Calu3 (cell line): Measurements from ENCODE around the gene VWCE. TPM values are rescaled to one million over a fixed set of nuclear protein-coding genes. Genes with fewer than 3 reads are reported as not detected.
A peak's percentile ranks its signal among the peaks of the same experiment; 100 is the strongest.

Experiments
- BruUV-seq: library from RNA; stranded (reverse); fragments of 400-500 nt; replicated peaks from 2 replicates; lab custom pipeline; 2021; lab: Mats Ljungman, UMichigan
- CTCF ChIA-PET: fragments of 300-600 bp; sonication (Branson Sonifier 250); formaldehyde crosslinking; loops from one replicate; lab custom pipeline; 2022; ENCODE audit warnings: antibody characterized with exemption; lab: Charles Lee
- DNase-seq: peaks from one replicate; pipeline ENCODE4 v3.0.0; 2022
- H3K27ac Mint-ChIP-seq: one replicate; pipeline ENCODE4 v1.8.0; 2022; ENCODE audit warnings: mixed read lengths; ENCODE audit not compliant: unreplicated experiment
- H3K27me3 Mint-ChIP-seq: one replicate; pipeline ENCODE4 v1.8.0; 2022; ENCODE audit warnings: mixed read lengths; ENCODE audit not compliant: unreplicated experiment
- H3K36me3 Mint-ChIP-seq: one replicate; pipeline ENCODE4 v1.8.0; 2022; ENCODE audit warnings: mild to moderate bottlenecking, moderate library complexity, mixed read lengths; ENCODE audit not compliant: insufficient read depth, unreplicated experiment
- H3K4me1 Mint-ChIP-seq: one replicate; pipeline ENCODE4 v1.8.0; 2022; ENCODE audit warnings: mild to moderate bottlenecking, low read depth, mixed read lengths; ENCODE audit not compliant: unreplicated experiment
- H3K4me3 Mint-ChIP-seq: one replicate; pipeline ENCODE4 v1.8.0; 2022; ENCODE audit warnings: mild to moderate bottlenecking, low read depth, moderate library complexity, mixed read lengths; ENCODE audit not compliant: unreplicated experiment
- H3K9me3 Mint-ChIP-seq: one replicate; pipeline ENCODE4 v1.8.0; 2022; ENCODE audit warnings: low read depth, mixed read lengths; ENCODE audit not compliant: unreplicated experiment
- intact Hi-C: fragments of 100-400 bp; cut with micrococcal nuclease; formaldehyde crosslinking; loops from one replicate; pipeline ENCODE4 v1.10.0; 2022; ENCODE audit not compliant: unreplicated experiment
- total RNA-seq: library from RNA; stranded (reverse); gene quantifications from 2 replicates; pipeline ENCODE4 v1.2.3, GENCODE V29; 2022
- TF ChIP-seq, protein P1 (sequence below): fragments of 200-600 bp; IDR thresholded peaks from one replicate; pipeline ENCODE4 v1.8.0; 2022; ENCODE audit warnings: antibody characterized with exemption; ENCODE audit not compliant: unreplicated experiment

Gene VWCE
- total RNA-seq, 1 experiment from 2014 or later, result 0.66 TPM

DNA sequence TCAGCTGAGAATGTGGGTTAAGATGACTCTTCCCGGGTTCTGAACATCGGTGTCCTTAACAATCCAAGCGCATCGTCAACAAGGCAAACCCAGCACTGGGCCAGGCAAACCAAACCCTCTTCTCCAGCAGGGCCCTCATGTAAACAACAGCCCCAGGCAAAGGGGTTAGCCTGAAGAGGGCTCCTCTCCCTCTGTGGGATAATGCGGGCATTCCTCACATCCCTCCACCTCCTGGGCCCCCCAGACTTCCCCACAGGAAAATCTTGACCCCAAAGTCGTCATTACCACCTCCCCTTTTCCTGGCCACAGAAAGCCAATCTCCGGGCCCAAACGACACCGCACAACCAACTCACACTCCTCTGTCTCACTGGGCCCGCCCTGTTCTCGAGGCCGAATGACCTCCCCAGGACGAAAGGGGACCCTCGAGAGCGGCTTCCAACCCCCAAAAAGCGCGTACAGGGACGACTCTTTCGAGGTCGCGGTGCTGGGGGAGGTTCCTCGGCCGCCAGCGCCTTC lies 37.2 kb upstream of the VWCE start:
- H3K4me1 Mint-ChIP-seq, result peaks cover 13% of the 10 kb centered on the region
- H3K27ac Mint-ChIP-seq, result peak overlapping the region; percentile 90
- DNase-seq, result no peak
- intact Hi-C loops, result loop anchor here (10.0 kb wide), 1 partner anchor 78 kb away; no protein-coding TSS in a partner anchor
- H3K9me3 Mint-ChIP-seq, result no peaks in the 10 kb centered on the region
- peak overlapping the region; percentile 87 for H3K4me3 Mint-ChIP-seq
- no TSS peak for BruUV-seq
- CTCF ChIA-PET, result no interaction called here
- H3K27me3 Mint-ChIP-seq, result no peaks in the 10 kb centered on the region
- TF ChIP-seq, protein P1, sequence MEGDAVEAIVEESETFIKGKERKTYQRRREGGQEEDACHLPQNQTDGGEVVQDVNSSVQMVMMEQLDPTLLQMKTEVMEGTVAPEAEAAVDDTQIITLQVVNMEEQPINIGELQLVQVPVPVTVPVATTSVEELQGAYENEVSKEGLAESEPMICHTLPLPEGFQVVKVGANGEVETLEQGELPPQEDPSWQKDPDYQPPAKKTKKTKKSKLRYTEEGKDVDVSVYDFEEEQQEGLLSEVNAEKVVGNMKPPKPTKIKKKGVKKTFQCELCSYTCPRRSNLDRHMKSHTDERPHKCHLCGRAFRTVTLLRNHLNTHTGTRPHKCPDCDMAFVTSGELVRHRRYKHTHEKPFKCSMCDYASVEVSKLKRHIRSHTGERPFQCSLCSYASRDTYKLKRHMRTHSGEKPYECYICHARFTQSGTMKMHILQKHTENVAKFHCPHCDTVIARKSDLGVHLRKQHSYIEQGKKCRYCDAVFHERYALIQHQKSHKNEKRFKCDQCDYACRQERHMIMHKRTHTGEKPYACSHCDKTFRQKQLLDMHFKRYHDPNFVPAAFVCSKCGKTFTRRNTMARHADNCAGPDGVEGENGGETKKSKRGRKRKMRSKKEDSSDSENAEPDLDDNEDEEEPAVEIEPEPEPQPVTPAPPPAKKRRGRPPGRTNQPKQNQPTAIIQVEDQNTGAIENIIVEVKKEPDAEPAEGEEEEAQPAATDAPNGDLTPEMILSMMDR, result no peak
- H3K36me3 Mint-ChIP-seq, result peaks cover 51% of the 10 kb centered on the region

DNA sequence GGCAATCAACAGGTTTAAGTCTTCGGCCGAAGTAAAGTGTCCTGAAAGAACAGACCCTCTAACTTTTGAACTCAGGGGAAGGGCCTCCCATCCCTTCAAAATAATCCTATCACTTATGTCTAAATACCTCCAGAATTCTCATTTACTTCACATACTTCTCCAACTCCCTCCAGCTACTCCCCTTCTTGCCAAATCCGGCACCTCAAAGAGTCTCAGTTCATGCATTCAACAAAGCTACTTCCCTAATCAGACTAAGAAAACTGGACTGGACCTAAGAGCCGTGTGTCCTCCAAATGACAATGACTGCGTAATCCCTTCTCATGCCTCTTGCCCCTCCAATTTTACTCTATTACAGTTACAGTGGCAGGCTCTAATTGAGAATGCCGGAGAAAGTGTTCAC lies 36.5 kb upstream of the VWCE start:
- Mint-ChIP-seq H3K4me1 (peaks cover 13% of the 10 kb centered on the region), H3K36me3 (peaks cover 46% of the 10 kb centered on the region), H3K27me3 (no peaks in the 10 kb centered on the region), H3K27ac (peak overlapping the region; percentile 90), H3K9me3 (no peaks in the 10 kb centered on the region), H3K4me3 (peak overlapping the region; percentile 87)
- intact Hi-C loops, result loop anchor here (10.0 kb wide), 1 partner anchor 77 kb away; no protein-coding TSS in a partner anchor
- TF ChIP-seq, protein P1, result no peak
- BruUV-seq, result no TSS peak
- DNase-seq, result no peak
- CTCF ChIA-PET, result no interaction called here

DNA sequence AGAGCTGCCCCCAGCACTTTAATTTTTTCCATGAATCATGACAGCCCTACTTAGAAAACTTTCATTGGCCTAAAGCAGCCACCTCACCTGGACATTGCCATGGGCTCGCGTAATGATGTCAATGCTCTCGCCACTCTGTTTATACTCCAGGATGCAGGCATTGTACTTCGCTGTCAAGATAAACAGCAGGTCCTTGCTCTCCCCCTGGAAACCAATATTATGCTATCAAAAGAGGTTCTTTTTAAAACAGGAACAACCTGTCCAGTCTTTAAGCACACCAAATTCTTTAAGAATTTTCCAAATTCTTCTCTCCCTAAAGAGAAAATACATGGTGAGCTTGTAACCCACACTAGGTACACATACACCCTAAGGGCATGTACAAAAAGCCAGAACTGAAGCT lies 34.8 kb upstream of the VWCE start:
- Mint-ChIP-seq H3K36me3 (peaks cover 64% of the 10 kb centered on the region), H3K27me3 (no peaks in the 10 kb centered on the region)
- CTCF ChIA-PET, result no interaction called here

DNA sequence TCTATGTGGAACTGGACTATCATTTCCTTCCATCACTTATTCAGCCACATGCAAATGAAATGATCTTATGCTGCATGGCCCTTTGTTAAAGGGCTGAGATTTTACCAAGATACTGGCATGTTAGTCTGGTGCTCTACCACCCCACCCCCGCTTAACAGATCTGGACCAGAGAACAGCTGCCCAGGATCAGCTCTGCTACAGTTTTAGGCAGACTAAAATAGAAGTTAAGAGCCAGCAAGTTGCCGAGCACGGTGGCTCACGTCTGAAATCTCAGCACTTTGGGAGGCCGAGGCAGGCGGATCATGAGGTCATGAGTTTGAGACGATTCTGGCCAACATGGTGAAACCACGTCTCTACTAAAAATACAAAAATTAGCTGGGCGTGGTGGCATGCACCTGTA lies 33.2 kb upstream of the VWCE start:
- Mint-ChIP-seq H3K4me1 (peaks cover 13% of the 10 kb centered on the region), H3K27me3 (no peaks in the 10 kb centered on the region), H3K9me3 (no peaks in the 10 kb centered on the region), H3K36me3 (peaks cover 66% of the 10 kb centered on the region), H3K4me3 (no peak overlapping the region), H3K27ac (no peak overlapping the region)
- TF ChIP-seq, protein P1, result no peak
- BruUV-seq, result no TSS peak
- DNase-seq, result no peak
- intact Hi-C loops, result no loop called here
- CTCF ChIA-PET, result no interaction called here

More for the DNA sequence above, 34.8 kb upstream of the VWCE start:
- no peak for DNase-seq
- intact Hi-C loops, result loop anchor here (10.0 kb wide), 1 partner anchor 75 kb away; no protein-coding TSS in a partner anchor
- Mint-ChIP-seq H3K9me3 (no peaks in the 10 kb centered on the region), H3K27ac (no peak overlapping the region), H3K4me1 (peaks cover 13% of the 10 kb centered on the region), H3K4me3 (no peak overlapping the region)
- TF ChIP-seq, protein P1, result no peak
- BruUV-seq, result no TSS peak
